GM18519 (cell line): ENCODE results near the gene P2RX7.
"Not testable (repeated sequence)": the region's sequence is repeated elsewhere in the genome, so short reads cannot be mapped to it uniquely, and the experiment has no call there.

Experiments
- ATAC-seq: cut with Tn5 transposase; IDR thresholded peaks from one replicate; pipeline ENCODE4 v1.9.1; 2021; ENCODE audit warnings: mild to moderate bottlenecking, moderate library complexity; ENCODE audit not compliant: unreplicated experiment, low FRiP score

Gene P2RX7

GRCh38 chr12:121226399-121226798, 93.7 kb downstream of the P2RX7 start:
- no peak for ATAC-seq

GRCh38 chr12:121226871-121227270, 94.2 kb downstream of the P2RX7 start:
- not testable (repeated sequence) for ATAC-seq

- ATAC-seq, result no peak
Observed at GRCh38 chr12:121227294-121227693, 94.6 kb downstream of the P2RX7 start.

- ATAC-seq, result no peak
Observed at GRCh38 chr12:121228919-121229665, 96.4 kb downstream of the P2RX7 start.

- not testable (repeated sequence) for ATAC-seq
Observed at GRCh38 chr12:121229826-121230537, 97.3 kb downstream of the P2RX7 start.

GRCh38 chr12:121230538-121230907, 97.8 kb downstream of the P2RX7 start:
- no peak for ATAC-seq

- no peak for ATAC-seq
Observed at GRCh38 chr12:121232163-121232562, 99.5 kb downstream of the P2RX7 start.

- no peak for ATAC-seq
Observed at GRCh38 chr12:121232977-121233627, 100.4 kb downstream of the P2RX7 start.

- no peak for ATAC-seq
Observed at GRCh38 chr12:121233628-121234020, 100.9 kb downstream of the P2RX7 start.

GRCh38 chr12:121236776-121237175, 104.1 kb downstream of the P2RX7 start:
- no peak for ATAC-seq

GRCh38 chr12:121237415-121237814, 104.7 kb downstream of the P2RX7 start:
- no peak for ATAC-seq
